ENCODE results near the gene SRGAP2C.
"Not testable (repeated sequence)": the region's sequence is repeated elsewhere in the genome, so short reads cannot be mapped to it uniquely, and the experiment has no call there.

The SRGAP2C gene

DNA sequence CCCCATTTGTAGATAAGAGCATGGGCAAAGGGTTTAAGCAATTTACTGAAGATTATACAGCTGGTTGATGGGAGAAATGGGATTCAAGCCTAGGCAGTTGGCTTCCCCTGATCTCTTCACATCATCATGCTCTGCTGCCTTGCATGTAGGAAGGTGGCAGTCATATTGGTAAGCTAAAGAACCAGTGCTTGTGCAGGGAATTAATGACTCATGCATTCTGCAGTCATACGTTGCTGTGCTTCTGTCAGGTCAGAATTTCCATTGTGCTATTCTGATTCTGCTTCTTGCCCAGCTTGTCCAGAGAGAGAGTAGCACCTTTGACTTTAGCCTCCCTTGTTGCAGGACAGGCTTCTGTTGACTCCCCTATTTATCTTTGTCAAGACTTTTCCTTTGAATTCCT lies 153.2 kb downstream of the SRGAP2C start:
- not testable (repeated sequence) for DNase-seq (ENCODE audit: low read depth)

DNA sequence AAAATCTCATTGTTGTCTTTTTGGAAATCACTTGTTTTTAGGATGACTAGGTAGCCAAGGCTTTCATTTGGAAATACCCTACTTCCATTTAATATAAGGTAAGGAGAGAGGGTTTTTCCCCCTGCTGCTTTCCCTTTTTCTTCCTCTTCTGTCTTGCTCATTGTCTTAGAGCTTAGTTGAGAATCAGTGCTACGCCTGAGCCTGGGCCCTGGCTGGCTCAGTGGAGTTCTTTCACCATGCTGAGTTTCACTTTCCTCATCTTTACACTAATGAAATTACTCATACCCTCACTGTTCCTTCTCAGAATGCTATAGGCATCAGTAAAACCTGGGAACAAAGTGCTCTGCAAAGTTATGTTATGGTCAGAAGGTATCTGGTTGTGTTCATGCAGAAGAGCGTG lies 154.8 kb downstream of the SRGAP2C start:
- DNase-seq (ENCODE audit: low read depth) = not testable (repeated sequence)

DNA sequence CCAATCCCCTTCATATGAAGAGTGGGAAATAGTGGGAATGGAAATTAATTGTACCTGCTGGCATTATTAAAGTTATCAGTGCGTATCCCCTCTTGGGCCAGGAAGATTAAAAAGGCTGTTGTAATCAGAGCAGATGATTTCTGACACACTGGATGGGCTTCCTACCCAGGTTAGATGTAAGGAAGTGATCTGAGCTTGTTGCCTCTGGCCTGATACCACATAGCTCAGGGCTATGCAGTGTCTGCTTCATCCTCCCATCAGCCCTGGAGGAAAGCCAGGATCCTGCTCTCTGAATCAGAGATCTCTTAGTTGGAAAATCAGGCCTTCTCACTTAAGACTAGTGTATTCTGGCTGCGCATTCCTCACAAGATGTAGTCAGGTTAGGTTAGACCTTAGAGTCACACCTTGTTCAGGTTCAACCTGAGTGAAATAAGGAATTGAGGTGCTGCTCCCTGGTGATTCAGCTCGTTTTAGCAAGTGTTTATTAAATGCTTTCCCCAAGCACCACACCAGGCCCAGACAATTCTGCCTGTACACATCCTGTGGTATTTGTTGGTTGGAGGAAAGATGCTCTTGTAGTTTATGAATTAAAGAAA lies 158.6 kb downstream of the SRGAP2C start:
- DNase-seq (ENCODE audit: low read depth) = not testable (repeated sequence)

DNA sequence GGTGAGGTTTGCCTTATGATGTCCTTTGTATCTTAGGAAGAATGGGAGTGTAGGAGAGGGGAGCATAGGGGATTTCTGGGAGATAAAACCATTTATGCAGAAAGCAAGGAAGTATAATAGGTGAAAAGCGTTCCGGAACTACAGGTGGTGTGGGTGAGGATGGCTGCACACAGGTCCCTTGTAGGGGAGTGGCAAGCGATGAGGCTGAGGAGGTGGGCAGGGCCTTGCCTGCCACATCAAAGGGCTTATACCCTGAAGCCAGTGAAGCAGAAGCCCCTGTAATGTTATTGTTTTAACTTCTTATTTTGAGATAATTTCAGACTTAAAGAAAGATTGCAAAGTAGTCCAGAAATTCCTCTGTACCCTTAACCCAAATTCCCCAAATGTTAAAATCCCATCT lies 159.6 kb downstream of the SRGAP2C start:
- DNase-seq (ENCODE audit: low read depth) = not testable (repeated sequence)

GRCh38 chr1:121346654-121347053 lies 161.9 kb downstream of the SRGAP2C start:
- DNase-seq (ENCODE audit: low read depth) = not testable (repeated sequence)

DNA sequence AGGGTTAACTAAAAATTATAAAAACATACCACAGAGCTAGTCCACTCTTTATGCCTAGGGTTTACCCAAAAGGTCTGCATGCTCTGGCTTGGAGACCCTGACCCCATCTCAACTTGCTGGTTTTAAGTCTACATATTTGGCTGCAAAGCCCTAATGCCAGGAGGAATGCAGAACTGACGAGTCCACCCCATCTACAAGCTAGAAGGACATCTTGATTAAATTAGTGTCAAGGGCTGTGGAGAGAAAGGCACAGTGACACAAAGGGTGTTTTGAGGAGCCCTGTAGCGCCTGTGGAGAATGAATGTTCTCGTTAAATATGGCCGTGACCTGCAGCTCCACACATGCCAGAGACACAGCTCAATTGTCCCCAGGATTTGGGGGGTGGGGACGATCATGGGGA lies 162.7 kb downstream of the SRGAP2C start:
- not testable (repeated sequence) for DNase-seq (ENCODE audit: low read depth)

DNA sequence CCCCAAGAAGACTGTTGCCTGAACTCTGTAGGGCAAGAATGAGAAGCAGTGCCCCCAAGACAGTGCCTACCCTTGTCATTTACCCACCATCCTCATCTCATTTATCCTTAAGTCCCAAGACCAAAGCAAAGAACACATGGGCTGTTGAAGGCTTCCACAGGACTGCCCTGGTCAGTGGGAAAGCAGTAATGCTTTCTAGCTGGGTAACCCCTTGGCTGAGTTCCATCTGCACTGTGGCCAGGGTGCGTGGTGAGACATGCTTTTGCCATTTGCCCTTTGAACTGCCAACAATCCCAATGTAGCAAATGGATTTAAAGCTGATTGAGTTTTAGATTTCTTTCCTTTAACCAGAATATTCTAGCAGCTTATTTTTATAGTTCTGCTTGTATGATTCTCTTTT lies 163.3 kb downstream of the SRGAP2C start:
- DNase-seq (ENCODE audit: low read depth) = not testable (repeated sequence)

DNA sequence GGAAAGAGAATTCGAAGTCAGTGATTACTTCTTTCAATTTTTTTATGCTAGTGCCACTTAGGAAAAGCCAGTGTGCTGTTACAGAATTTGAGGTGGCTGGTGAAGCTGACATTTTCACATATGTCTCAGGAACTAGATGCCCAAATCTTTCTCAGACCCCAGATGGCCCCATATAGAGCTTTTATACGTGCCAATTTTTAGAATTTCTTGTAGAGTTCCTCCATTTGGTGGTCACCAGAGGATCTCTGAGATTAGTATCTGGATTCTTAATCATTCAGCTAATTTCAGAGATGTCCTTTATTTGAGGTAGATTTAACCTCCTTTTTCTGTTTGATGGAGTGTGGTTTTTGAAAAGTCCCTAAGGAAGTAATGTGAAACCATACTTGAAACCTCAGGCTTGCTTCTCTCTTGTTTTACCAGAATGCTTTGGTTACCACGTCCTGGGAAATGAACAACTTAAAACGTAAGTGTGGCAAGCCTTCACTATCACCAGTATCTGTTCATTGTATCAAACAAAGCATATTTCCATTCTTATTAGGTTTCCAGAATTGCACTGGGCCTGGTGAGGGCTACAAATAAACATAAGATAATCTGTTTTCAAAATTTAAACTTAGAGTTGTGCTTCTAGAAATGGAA lies 164.7 kb downstream of the SRGAP2C start:
- DNase-seq (ENCODE audit: low read depth) = not testable (repeated sequence)

- not testable (repeated sequence) for DNase-seq (ENCODE audit: low read depth)
These were observed 171.1 kb downstream of the SRGAP2C start for GRCh38 chr1:121355711-121356420.

GRCh38 chr1:121356819-121357218 lies 172.0 kb downstream of the SRGAP2C start:
- DNase-seq (ENCODE audit: low read depth) = not testable (repeated sequence)

DNA sequence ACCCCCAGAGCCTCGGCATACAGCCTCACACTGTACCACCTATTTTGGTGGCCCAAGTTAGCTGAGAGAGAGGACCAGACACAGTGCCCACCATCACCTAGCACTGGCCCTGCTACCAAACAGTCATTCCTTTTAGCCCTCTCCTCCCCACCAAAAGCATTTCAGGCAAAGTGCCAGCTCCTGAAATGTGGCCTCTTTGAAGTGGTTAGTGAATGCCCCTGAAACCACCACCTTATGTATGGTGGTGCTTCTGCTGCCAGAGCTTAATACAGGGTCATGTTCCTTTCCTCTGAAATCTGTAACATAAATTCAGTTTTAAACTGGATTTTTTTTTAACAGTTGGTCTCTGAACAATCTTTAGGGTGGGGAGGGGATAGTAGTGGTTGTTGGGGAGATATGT lies 175.8 kb downstream of the SRGAP2C start:
- not testable (repeated sequence) for DNase-seq (ENCODE audit: low read depth)

DNA sequence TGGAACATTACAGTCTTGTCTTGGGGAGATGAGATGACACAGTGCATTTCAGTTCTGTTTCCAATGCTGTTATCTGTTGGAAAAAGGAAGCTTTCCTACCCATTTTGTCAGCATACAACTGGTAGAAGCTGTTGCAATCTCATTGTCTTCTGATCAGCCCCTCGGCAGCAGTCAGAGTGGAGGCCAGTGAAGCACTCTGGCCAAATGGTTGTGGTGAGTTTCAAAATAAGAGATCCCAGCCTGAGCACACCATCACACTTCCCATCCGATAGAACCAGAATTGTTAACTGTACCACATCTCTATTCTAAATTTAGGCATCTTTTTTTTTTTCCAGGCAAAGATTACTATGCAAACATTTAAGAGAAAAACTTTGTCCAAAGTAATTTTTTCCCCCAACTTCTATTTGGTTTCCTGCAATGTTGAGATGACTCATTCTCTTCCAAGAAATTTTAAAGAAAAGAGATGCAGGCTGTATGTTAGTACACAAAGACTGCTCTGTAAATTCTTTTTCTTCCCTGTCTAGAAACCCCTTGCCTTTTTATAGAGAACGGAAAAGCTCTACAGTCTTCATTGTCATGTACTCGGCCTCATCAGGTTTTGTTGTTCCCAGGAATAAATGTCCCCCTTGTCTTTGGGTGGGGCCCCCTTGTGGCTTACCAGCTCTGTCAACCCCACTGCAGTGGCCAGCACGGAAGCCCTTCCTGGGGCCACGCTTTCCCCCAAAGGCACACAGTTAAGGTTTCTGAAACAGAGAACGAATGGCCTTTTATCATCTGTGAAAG lies 176.9 kb downstream of the SRGAP2C start:
- DNase-seq (ENCODE audit: low read depth) = not testable (repeated sequence)

- DNase-seq (ENCODE audit: low read depth) = not testable (repeated sequence)
These were observed 177.6 kb downstream of the SRGAP2C start for GRCh38 chr1:121362234-121362883.

GRCh38 chr1:121365316-121365715 lies 180.5 kb downstream of the SRGAP2C start:
- DNase-seq (ENCODE audit: low read depth) = not testable (repeated sequence)

GRCh38 chr1:121365723-121366122 lies 180.9 kb downstream of the SRGAP2C start:
- DNase-seq (ENCODE audit: low read depth) = peak; percentile 4

DNA sequence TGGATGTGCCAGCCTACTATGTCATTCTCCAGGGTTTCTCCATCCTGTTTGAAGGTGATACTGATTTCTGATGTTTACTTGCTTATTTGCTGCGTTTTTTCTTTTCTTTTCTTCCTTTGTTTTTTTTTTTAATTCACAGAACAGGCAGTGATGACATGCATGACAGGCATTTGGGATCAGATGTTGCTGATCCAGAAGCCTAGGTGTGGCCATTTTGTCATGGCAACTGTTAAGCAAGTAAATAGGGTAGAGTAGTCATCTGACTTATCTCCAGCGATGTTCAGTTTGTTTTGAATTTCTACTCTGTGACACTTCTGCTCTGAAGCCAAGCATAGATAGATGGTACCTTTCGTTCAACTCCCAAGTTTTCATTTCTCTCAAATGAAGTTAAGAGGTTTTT lies 181.4 kb downstream of the SRGAP2C start:
- not testable (repeated sequence) for DNase-seq (ENCODE audit: low read depth)

- not testable (repeated sequence) for DNase-seq (ENCODE audit: low read depth)
These were observed 184.1 kb downstream of the SRGAP2C start for GRCh38 chr1:121368910-121369309.

DNA sequence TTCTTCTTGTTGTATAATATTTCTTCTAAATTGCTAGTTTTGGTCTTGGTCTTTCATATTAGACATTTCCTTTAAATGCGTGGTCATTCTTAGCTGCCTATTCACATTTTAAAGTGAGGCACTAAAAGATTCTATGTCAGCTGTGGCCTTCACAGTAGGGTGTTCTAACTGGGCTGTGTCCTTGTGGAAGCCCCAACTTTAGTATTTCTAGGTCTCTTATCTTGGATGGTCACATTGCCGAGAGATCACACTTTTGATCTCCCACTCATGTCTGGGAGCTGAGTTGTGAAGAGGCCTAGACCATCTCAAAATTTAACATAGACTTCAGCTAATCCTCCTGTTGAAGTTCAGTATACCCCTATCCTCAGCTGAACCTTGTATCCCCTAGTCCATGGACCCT lies 185.2 kb downstream of the SRGAP2C start:
- not testable (repeated sequence) for DNase-seq (ENCODE audit: low read depth)

- not testable (repeated sequence) for DNase-seq (ENCODE audit: low read depth)
These were observed 190.1 kb downstream of the SRGAP2C start for GRCh38 chr1:121374851-121375367.

- DNase-seq (ENCODE audit: low read depth) = not testable (repeated sequence)
These were observed 192.2 kb downstream of the SRGAP2C start for GRCh38 chr1:121376986-121377385.

DNA sequence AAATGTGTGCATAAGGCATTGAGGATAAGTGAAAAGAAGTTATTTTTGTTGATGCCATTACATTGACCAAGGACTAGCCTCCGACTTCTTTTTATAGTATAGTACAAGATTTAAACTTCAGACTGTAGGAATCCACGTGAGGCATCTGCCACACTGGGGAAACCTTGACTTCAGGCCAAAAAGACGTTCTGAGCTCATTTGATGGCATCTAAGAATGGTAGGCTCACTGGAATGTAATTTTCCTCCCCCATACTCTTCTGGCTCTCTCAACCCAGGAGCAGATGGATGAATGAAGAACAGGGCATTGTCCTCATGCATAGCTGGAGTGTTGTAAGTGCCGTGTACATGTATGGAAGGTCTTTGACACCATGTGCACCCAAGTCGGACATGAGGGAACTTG lies 194.0 kb downstream of the SRGAP2C start:
- DNase-seq (ENCODE audit: low read depth) = not testable (repeated sequence)

Data from stimulated activated CD8-positive, alpha-beta memory T cell treated with anti-CD3 and anti-CD28 coated beads, Interleukin-12 subunit alpha, Interleukin-12 subunit beta, amount 100 ng/mL, for 4 hours (primary cell).